Mucosa of gallbladder (tissue), 1 donor: ENCODE measurements around the gene EPN2. TPM values are rescaled to one million over a fixed set of nuclear protein-coding genes. Genes with fewer than 3 reads are reported as not detected.

Experiments
- DNase-seq: peaks from one replicate; pipeline ENCODE4 v3.0.0-alpha.2; 2020; ENCODE audit warnings: low spot score
- total RNA-seq: library from RNA; stranded (reverse); gene quantifications from one replicate; pipeline ENCODE4 v1.2.1, GENCODE V29; 2021
- donor health status: DM: no; HTN: no; CAD: no.

The EPN2 gene
- total RNA-seq, 1 donor from 2014 or later = 47.0 TPM

GRCh38 chr17:19239544-19239943 lies 2.4 kb downstream of the EPN2 start:
- DNase-seq = no peak

- no peak for DNase-seq
These were observed 5.2 kb downstream of the EPN2 start for GRCh38 chr17:19242323-19242722.

- no peak for DNase-seq
These were observed 5.8 kb downstream of the EPN2 start for GRCh38 chr17:19242926-19243325.

GRCh38 chr17:19243838-19244237 lies 6.7 kb downstream of the EPN2 start:
- DNase-seq = no peak

- no peak for DNase-seq
These were observed 7.2 kb downstream of the EPN2 start for GRCh38 chr17:19244357-19244756.

GRCh38 chr17:19244781-19245180 lies 7.6 kb downstream of the EPN2 start:
- no peak for DNase-seq

GRCh38 chr17:19247473-19247872 lies 10.3 kb downstream of the EPN2 start:
- DNase-seq = no peak

GRCh38 chr17:19248151-19248927 lies 11.2 kb downstream of the EPN2 start:
- no peak for DNase-seq

GRCh38 chr17:19248928-19249574 lies 11.9 kb downstream of the EPN2 start:
- peak; percentile 39 for DNase-seq

- no peak for DNase-seq
These were observed 12.5 kb downstream of the EPN2 start for GRCh38 chr17:19249681-19250080.

- DNase-seq = no peak
These were observed 13.4 kb downstream of the EPN2 start for GRCh38 chr17:19250421-19251173.

GRCh38 chr17:19253112-19253511 lies 15.9 kb downstream of the EPN2 start:
- DNase-seq = no peak

GRCh38 chr17:19254651-19255050 lies 17.5 kb downstream of the EPN2 start:
- DNase-seq = no peak

- DNase-seq = no peak
These were observed 18.1 kb downstream of the EPN2 start for GRCh38 chr17:19255279-19255678.

- DNase-seq = no peak
These were observed 21.2 kb downstream of the EPN2 start for GRCh38 chr17:19258371-19258770.

GRCh38 chr17:19260958-19261357 lies 23.8 kb downstream of the EPN2 start:
- DNase-seq = no peak

- no peak for DNase-seq
These were observed 24.3 kb downstream of the EPN2 start for GRCh38 chr17:19261426-19261825.

GRCh38 chr17:19262650-19263631 lies 25.8 kb downstream of the EPN2 start:
- no peak for DNase-seq

- no peak for DNase-seq
These were observed 26.5 kb downstream of the EPN2 start for GRCh38 chr17:19263641-19264051.

GRCh38 chr17:19264268-19264667 lies 27.1 kb downstream of the EPN2 start:
- DNase-seq = no peak

- DNase-seq = no peak
These were observed 27.5 kb downstream of the EPN2 start for GRCh38 chr17:19264681-19265080.
